IMR-90 (cell line): ENCODE results near the gene RAD23B. TPM values are rescaled to one million over a fixed set of nuclear protein-coding genes. Genes with fewer than 3 reads are reported as not detected.

Source experiments
- ATAC-seq: fragments of 200-7000 bp; cut with Tn5 transposase; 2 replicates; pipeline ENCODE4 v1.9.1; 2020; ENCODE audit warnings: low read depth, mild to moderate bottlenecking, moderate library complexity
- BruUV-seq: library from RNA; stranded (reverse); fragments of 400-500 nt; replicated peaks from 2 replicates; lab custom pipeline; 2021; lab: Mats Ljungman, UMichigan
- CTCF ChIA-PET: fragments of 300-600 bp; formaldehyde crosslinking; extraction: SDS; loops from one replicate; lab custom pipeline; 2021; ENCODE audit warnings: antibody characterized with exemption; lab: Yijun Ruan, JAX
- POLR2A ChIA-PET: fragments of 300-600 bp; sonication (Branson Sonifier 250); formaldehyde crosslinking; loops from one replicate; lab custom pipeline; 2022; ENCODE audit warnings: antibody characterized with exemption; ENCODE audit not compliant: unreplicated experiment; lab: Charles Lee
- DNase-seq: peaks from one replicate; pipeline ENCODE4 v3.0.0; 2013
- H2AFZ ChIP-seq: replicated peaks from 2 replicates; pipeline ENCODE3; 2013; ENCODE audit warnings: low read length, mild to moderate bottlenecking; ENCODE audit not compliant: poor library complexity
- H2AK5ac ChIP-seq: 2 replicates; pipeline ENCODE4 v1.6.1; 2013; ENCODE audit warnings: low read depth, low read length, inconsistent platforms
- H2AK9ac ChIP-seq: replicated peaks from 2 replicates; pipeline ENCODE3; 2013; ENCODE audit warnings: mild to moderate bottlenecking, low read depth, low read length, moderate library complexity; ENCODE audit not compliant: poor library complexity
- H2BK120ac ChIP-seq: 2 replicates; pipeline ENCODE4 v1.6.1; 2013; ENCODE audit warnings: low read depth, low read length, inconsistent platforms
- H2BK15ac ChIP-seq: 3 replicates; pipeline ENCODE4 v1.6.1; 2013; ENCODE audit warnings: low read depth, low read length, inconsistent platforms
- H2BK20ac ChIP-seq: 2 replicates; pipeline ENCODE4 v1.6.1; 2013; ENCODE audit warnings: low read depth, mild to moderate bottlenecking, inconsistent platforms, low read length, moderate library complexity
- H2BK5ac ChIP-seq: 2 replicates; pipeline ENCODE4 v1.6.1; 2013; ENCODE audit warnings: mild to moderate bottlenecking, low read depth, low read length, inconsistent platforms; ENCODE audit not compliant: poor library complexity, severe bottlenecking
- H3K14ac ChIP-seq: replicated peaks from 2 replicates; pipeline ENCODE4 v1.6.1; 2013; ENCODE audit warnings: low read depth, low read length, inconsistent platforms
- H3K18ac ChIP-seq: 2 replicates; pipeline ENCODE4 v1.6.1; 2013; ENCODE audit warnings: low read depth, low read length, control low read depth
- H3K23ac ChIP-seq: 2 replicates; pipeline ENCODE4 v1.6.1; 2013; ENCODE audit warnings: low read depth, low read length, inconsistent platforms
- H3K27ac ChIP-seq: 2 replicates; pipeline ENCODE4 v1.5.1; 2013; ENCODE audit warnings: mild to moderate bottlenecking, control low read depth, low read length; ENCODE audit not compliant: insufficient read depth
- H3K27me3 ChIP-seq: 2 replicates; pipeline ENCODE4 v1.6.1; 2013; ENCODE audit warnings: low read length; ENCODE audit not compliant: control insufficient read depth, insufficient read depth
- H3K36me3 ChIP-seq: 2 replicates; pipeline ENCODE4 v1.6.1; 2013; ENCODE audit warnings: low read length, mixed read lengths; ENCODE audit not compliant: control insufficient read depth, insufficient read depth
- H3K4ac ChIP-seq: 2 replicates; pipeline ENCODE4 v1.6.1; 2013; ENCODE audit warnings: low read depth, low read length, inconsistent platforms
- H3K4me1 ChIP-seq: 2 replicates; pipeline ENCODE4 v1.6.1; 2013; ENCODE audit warnings: low read length, mixed read lengths; ENCODE audit not compliant: control insufficient read depth, insufficient read depth
- H3K4me2 ChIP-seq: 2 replicates; pipeline ENCODE4 v1.6.1; 2013; ENCODE audit warnings: low read depth, mild to moderate bottlenecking, control low read depth, low read length, moderate library complexity
- H3K4me3 ChIP-seq: 2 replicates; pipeline ENCODE4 v1.5.1; 2013; ENCODE audit warnings: low read depth, mild to moderate bottlenecking, control low read depth, low read length, moderate library complexity; ENCODE audit not compliant: insufficient read depth
- H3K56ac ChIP-seq: 2 replicates; pipeline ENCODE4 v1.6.1; 2013; ENCODE audit warnings: low read length, inconsistent platforms; ENCODE audit not compliant: insufficient read depth; ENCODE audit errors: extremely low read depth
- H3K79me1 ChIP-seq, 2 experiments: 2 replicates each; pipeline ENCODE4 v1.6.1; 2013; ENCODE audit warnings: low read length in 2 of 2, inconsistent platforms in 1 of 2, low read depth in 1 of 2
- H3K9ac ChIP-seq: 2 replicates; pipeline ENCODE4 v1.6.1; 2013; ENCODE audit warnings: low read depth, low read length, control low read depth
- H3K9me1 ChIP-seq: 2 replicates; pipeline ENCODE4 v1.6.1; 2013; ENCODE audit warnings: low read length, inconsistent platforms; ENCODE audit not compliant: insufficient read depth
- H3K9me3 ChIP-seq: 2 replicates; pipeline ENCODE4 v1.6.1; 2013; ENCODE audit warnings: low read length; ENCODE audit not compliant: control insufficient read depth, insufficient read depth
- H4K20me1 ChIP-seq: 2 replicates; pipeline ENCODE4 v1.6.1; 2013; ENCODE audit warnings: low read length, inconsistent platforms; ENCODE audit not compliant: insufficient read depth
- H4K5ac ChIP-seq: 2 replicates; pipeline ENCODE4 v1.6.1; 2013; ENCODE audit warnings: mild to moderate bottlenecking, low read depth, low read length, control low read depth
- H4K8ac ChIP-seq, 2 experiments: 2 replicates each; pipeline ENCODE4 v1.6.1; 2013; ENCODE audit warnings: low read depth in 2 of 2, low read length in 2 of 2, control low read depth in 1 of 2, inconsistent platforms in 1 of 2
- H4K91ac ChIP-seq: 2 replicates; pipeline ENCODE4 v1.6.1; 2013; ENCODE audit warnings: low read depth, low read length, inconsistent platforms; ENCODE audit not compliant: insufficient read depth
- NFE2L2 ChIP-seq: fragments of 150-350 bp; IDR thresholded peaks from 2 replicates; pipeline ENCODE4 v1.6.1; 2016; ENCODE audit warnings: low read depth, mild to moderate bottlenecking, low read length
- WGBS, 2 experiments: methylation state at CpG; one replicate each; pipeline versions ENCODE4 v1.1.5 to v1.1.7; 2013; ENCODE audit warnings: missing lambda C conversion rate in 2 of 2; ENCODE audit not compliant: insufficient read length in 1 of 2; ENCODE audit errors: extremely low coverage in 2 of 2; 5-methylcytosine and 5-hydroxymethylcytosine counted together
- dilution Hi-C: fragments of 300-500 bp; cut with HindIII; formaldehyde crosslinking; loops from one replicate; pipeline ENCODE4 v1.14.3; 2018; ENCODE audit warnings: low sequenced_read_pairs; ENCODE audit not compliant: unreplicated experiment
- in situ Hi-C: fragments of 300-500 bp; cut with MboI; formaldehyde crosslinking; loops from 3 replicates; pipeline ENCODE4 v1.14.3; 2019; ENCODE audit warnings: low sequenced_read_pairs, inconsistent platforms, mixed read lengths
- intact Hi-C: fragments of 100-400 bp; cut with micrococcal nuclease; formaldehyde crosslinking; loops from 2 replicates; pipeline ENCODE4 v1.10.0; 2022
- polyA plus RNA-seq, 3 experiments: library from polyadenylated mRNA; depleted of rRNA; stranded (reverse); fragments of >200 nt; gene quantifications; 2 replicates each; pipeline ENCODE4 v1.2.3, GENCODE V29; 2012; ENCODE audit warnings: low replicate concordance in 1 of 3
- total RNA-seq: library from RNA; depleted of rRNA; stranded (reverse); fragments of >200 nt; gene quantifications from 2 replicates; pipeline ENCODE4 v1.2.3, GENCODE V29; 2012

Gene RAD23B
- total and polyA plus RNA-seq, 2 of the 4 experiments (the other 2 are of a cell fraction), result 126 to 148 TPM

- Histone ChIP-seq H2AFZ (no peak overlapping the region), H4K20me1 (peaks cover 60% of the 10 kb centered on the region), H2BK5ac (peak overlapping the region; percentile 99), H3K27ac (peak overlapping the region; percentile 96; the same call in 1 of the 2 replicates), H2AK9ac (no peak overlapping the region), H3K4me3 (peak overlapping the region; percentile 79), H2BK120ac (no peak overlapping the region), H2AK5ac (no peak overlapping the region), H4K8ac (peak overlapping the region in 1 of 2 experiments; percentile 12; a peak in 2 of 4 replicates), H4K91ac (no peak overlapping the region), H2BK15ac (no peak overlapping the region), H3K4me1 (no peaks in the 10 kb centered on the region), H3K36me3 (no peaks in the 10 kb centered on the region), H3K18ac (peak overlapping the region; percentile 26; the same call in 1 of the 2 replicates), H3K4me2 (peak overlapping the region; percentile 91), H3K23ac (peak overlapping the region; percentile 85; the same call in 1 of the 2 replicates), H3K4ac (peak overlapping the region; percentile 94; the same call in 1 of the 2 replicates), H3K56ac (peak overlapping the region; percentile 90), H3K14ac (peak overlapping the region; percentile 65; the same call in 1 of the 2 replicates), H3K9me1 (peaks cover 7% of the 10 kb centered on the region), H2BK20ac (no peak overlapping the region), H3K79me1 (peaks cover 0 to 19% of the 10 kb centered on the region in 2 experiments; a peak in 2 of 4 replicates), H4K5ac (no peak overlapping the region), H3K9ac (peak overlapping the region; percentile 89), H3K9me3 (no peaks in the 10 kb centered on the region), H3K27me3 (no peaks in the 10 kb centered on the region)
- intact Hi-C loops (loop anchor here (2.0 to 10.0 kb wide), 5 partner anchors 52 to 1440 kb away; partner anchors contain the start of gene ZNF462), in situ Hi-C loops (loop anchor here (25.0 kb wide), 1 partner anchor 397 kb away; no protein-coding TSS in a partner anchor), dilution Hi-C loops (no loop called here)
- no CpG with 5 or more reads among the region's 6 CpGs for WGBS, 2 experiments
- DNase-seq, result no peak
- BruUV-seq, result no TSS peak
- ChIA-PET CTCF (interaction anchor here (0.6 kb wide), 1 partner anchor 65 kb away, joined by 8 read pairs; no protein-coding TSS in a partner anchor), POLR2A (no interaction called here)
- ATAC-seq, result no peak
- no peak for TF ChIP-seq NFE2L2
Measured at GRCh38 chr9:107284636-107285035, 1.6 kb downstream of the RAD23B start.
